DMS53 treated with DMSO at 0.1 percent for 48 hours (cell line): ENCODE data around the gene FAM24A.

Experiments used
- DNase-seq: peaks from one replicate; lab custom pipeline; 2025; ENCODE audit not compliant: unreplicated experiment; lab: John Stamatoyannopoulos, UW

FAM24A gene

DNA sequence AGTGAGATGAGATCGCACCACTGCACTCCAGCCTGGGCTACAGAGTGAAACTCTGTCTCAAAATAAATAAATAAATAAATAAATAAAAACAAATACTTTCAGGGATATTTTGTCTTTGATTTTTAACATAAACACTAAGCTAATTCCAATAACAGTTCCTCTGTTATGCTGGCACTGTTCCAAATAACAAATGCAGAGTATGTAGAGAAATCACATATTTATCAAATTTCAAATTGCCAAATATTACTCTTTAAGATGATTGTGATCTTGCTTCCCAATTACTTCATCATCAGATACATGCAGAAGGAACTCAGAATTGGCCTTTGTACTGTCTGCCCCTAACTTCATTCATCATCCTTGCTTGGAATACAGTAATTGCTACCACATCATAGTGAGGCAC is 19.7 kb downstream of the FAM24A start:
- no peak for DNase-seq

- no peak for DNase-seq
Observed at GRCh38 chr10:122931088-122931906, 20.9 kb downstream of the FAM24A start.

DNA sequence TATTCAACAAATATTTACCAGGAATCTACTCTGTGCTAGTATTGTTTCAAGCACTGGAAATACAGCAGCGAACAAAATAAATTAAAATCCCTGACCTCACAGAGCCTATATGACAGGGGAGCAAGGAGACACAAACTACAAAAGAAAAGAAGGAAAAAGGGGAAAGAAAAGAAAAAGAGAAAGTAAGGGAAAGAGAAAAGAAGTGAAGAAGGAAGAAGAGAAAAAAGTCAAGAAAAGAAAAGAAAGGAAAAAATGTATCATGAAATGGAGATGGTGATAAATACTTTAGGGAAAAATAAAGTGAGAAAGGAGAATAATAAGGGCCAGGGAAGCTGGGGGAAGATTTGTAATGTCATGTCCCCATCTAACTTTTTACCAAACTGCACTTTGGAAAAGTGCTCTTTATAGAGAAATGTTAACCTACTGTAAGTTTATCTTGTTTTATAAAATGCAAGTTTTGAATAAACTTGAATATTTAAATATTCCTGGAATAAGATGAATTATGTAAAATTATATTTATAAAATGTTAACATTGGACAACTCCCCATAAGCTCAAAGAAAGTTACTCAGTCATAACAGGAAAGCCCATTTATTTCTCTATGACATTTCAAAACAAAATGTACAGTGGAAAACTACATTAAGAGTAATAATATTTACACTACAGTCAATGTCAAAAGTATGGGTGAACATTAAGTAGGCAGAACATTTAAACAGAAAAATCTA is 28.9 kb downstream of the FAM24A start:
- DNase-seq, result no peak

DNA sequence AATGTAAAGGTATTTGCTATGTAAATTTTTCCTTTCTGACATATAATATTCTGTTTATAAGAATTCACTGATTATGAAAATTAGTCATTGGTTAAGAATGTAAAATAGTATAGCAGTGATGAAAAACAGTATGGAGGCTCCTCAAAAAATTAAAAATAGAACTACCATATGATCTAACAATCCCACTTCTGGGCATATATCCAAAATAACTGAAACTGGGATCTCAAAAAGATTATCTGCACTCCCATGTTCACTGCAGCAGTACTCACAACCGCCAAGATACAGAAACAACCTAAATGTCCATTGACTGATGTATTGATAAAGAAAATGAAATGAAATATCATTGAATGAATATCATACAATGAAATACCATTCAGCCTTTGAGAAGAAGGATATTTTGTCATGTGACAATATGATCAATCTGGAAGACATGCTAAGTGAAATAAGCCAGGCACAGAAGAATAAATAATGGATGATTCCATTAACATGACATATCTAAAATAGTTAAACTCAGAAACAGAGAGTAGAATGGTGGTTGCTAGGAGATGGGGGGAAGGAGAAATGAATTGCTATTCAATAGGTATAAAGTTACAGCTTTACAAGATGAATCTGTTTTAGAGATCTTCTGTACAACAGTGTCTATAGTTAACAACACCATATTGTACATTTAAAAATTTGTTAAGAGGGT is 29.6 kb downstream of the FAM24A start:
- no peak for DNase-seq

- no peak for DNase-seq
Observed at GRCh38 chr10:122949296-122949695, 38.9 kb downstream of the FAM24A start.

DNA sequence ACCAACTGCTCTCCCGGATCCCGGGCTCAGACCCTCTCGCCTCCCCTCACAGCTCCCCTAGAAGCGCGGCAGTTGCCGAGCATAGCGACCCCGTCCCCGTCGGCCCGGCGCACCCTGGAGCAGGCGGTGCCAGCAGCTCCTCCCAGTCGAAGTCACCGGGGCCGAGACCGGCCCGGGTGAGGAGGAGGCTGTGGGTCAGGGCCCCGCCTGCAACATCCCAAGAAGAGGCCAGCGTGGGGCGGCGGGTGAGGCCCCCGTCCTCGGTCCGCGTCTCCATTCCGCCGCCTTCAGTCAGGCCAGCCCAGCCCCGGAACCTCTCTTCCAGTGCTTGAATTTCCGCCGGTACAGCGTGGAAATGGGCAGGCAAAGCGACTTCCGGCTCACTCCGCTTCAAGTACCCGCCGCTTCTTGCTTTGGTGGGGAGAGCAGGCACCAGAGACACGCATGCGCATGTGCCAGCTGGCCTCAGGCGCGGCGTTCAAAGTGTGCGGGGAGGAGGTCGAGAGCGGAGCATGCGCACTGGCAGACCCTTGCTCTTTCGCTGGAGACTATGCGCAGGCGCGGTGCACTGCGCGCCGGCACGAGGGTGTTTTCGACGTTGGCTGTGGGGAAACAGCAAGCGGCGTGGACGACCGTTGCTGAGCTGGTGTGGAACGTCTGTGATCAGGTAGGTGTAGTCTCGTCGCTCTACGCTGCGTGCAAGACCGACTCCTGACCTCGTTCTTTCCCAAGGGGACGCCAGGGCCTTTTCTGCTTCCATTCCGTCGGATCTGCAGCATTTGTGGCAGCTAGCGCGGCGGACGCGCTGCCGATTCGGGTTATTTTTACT is 43.7 kb downstream of the FAM24A start, which contains the start of gene C10orf88:
TSS of gene C10orf88 (minus strand) at position 326 of the 829 bp plus-strand sequence. CDS start at position 277, 49 bp downstream.
- DNase-seq, result peak; percentile 96

GRCh38 chr10:122954731-122955050 is 44.3 kb downstream of the FAM24A start:
- DNase-seq, result no peak

- DNase-seq, result no peak
Observed at GRCh38 chr10:122955892-122956291, 45.5 kb downstream of the FAM24A start.

- DNase-seq, result no peak
Observed at GRCh38 chr10:122957474-122957873, 47.1 kb downstream of the FAM24A start.

- DNase-seq, result no peak
Observed at GRCh38 chr10:122962405-122962804, 52.0 kb downstream of the FAM24A start.
